Non-pigmented ciliary epithelial cell (primary cell): ENCODE results near the gene KLC3.
"Not testable (repeated sequence)": the region's sequence is repeated elsewhere in the genome, so short reads cannot be mapped to it uniquely, and the experiment has no call there.

ENCODE experiments used
- DNase-seq: peaks from one replicate; pipeline ENCODE4 v3.0.0-alpha.2; 2010; ENCODE audit warnings: low read depth

Gene KLC3

GRCh38 chr19:45320997-45321775 is 19.4 kb upstream of the KLC3 start:
- no peak for DNase-seq

GRCh38 chr19:45321848-45322247 is 18.7 kb upstream of the KLC3 start:
- DNase-seq: no peak

- DNase-seq: no peak
Measured at GRCh38 chr19:45322311-45322710, 18.2 kb upstream of the KLC3 start.

GRCh38 chr19:45322744-45323281 is 17.7 kb upstream of the KLC3 start, which contains the start of gene CKM:
CKM (minus strand) TSS chr19:45322875; CDS start chr19:45319713, 3,162 bp downstream.
- no peak for DNase-seq

GRCh38 chr19:45323671-45324081 is 16.9 kb upstream of the KLC3 start:
- no peak for DNase-seq

- DNase-seq: no peak
Measured at GRCh38 chr19:45324349-45324907, 16.1 kb upstream of the KLC3 start.

GRCh38 chr19:45327404-45328143 is 13.0 kb upstream of the KLC3 start:
- no peak for DNase-seq

- no peak for DNase-seq
Measured at GRCh38 chr19:45331411-45331810, 9.1 kb upstream of the KLC3 start.

- no peak for DNase-seq
Measured at GRCh38 chr19:45333609-45334303, 6.8 kb upstream of the KLC3 start.

GRCh38 chr19:45334881-45335280 is 5.7 kb upstream of the KLC3 start:
- not testable (repeated sequence) for DNase-seq

GRCh38 chr19:45336696-45337251 is 3.8 kb upstream of the KLC3 start:
- no peak for DNase-seq

- DNase-seq: no peak
Measured at GRCh38 chr19:45339629-45340028, 921 bp upstream of the KLC3 start.

- no peak for DNase-seq
Measured at GRCh38 chr19:45340899-45341453, 426 bp downstream of the KLC3 start.

GRCh38 chr19:45342911-45343310 is 2.4 kb downstream of the KLC3 start:
- no peak for DNase-seq

- no peak for DNase-seq
Measured at GRCh38 chr19:45344621-45345505, 4.3 kb downstream of the KLC3 start.

- no peak for DNase-seq
Measured at GRCh38 chr19:45345506-45345860, 4.9 kb downstream of the KLC3 start.

GRCh38 chr19:45346449-45346848 is 5.9 kb downstream of the KLC3 start:
- DNase-seq: no peak

- no peak for DNase-seq
Measured at GRCh38 chr19:45347570-45348366, 7.2 kb downstream of the KLC3 start.

- no peak for DNase-seq
Measured at GRCh38 chr19:45348367-45349125, 8.0 kb downstream of the KLC3 start.
